Fibroblast of lung (primary cell): ENCODE measurements around the gene ERBB2.
"Not testable (repeated sequence)": the region's sequence is repeated elsewhere in the genome, so short reads cannot be mapped to it uniquely, and the experiment has no call there.

ENCODE experiments used
- EZH2 ChIP-seq: IDR thresholded peaks from 2 replicates; pipeline ENCODE4 v1.5.1; 2012; ENCODE audit warnings: low read length, control low read depth, mild to moderate bottlenecking; ENCODE audit errors: missing control alignments
- TF ChIP-seq, protein P1 (sequence below), 2 donors: IDR thresholded peaks in 1 of 2; conservative IDR thresholded peaks in 1 of 2; 1 replicate in 1 of 2; 2 replicates in 1 of 2; pipeline ENCODE4 v1.5.1; 2011 to 2012; ENCODE audit warnings: low read length in 2 of 2, control low read depth in 1 of 2, inconsistent platforms in 1 of 2, low read depth in 1 of 2, mild to moderate bottlenecking in 1 of 2

DNA sequence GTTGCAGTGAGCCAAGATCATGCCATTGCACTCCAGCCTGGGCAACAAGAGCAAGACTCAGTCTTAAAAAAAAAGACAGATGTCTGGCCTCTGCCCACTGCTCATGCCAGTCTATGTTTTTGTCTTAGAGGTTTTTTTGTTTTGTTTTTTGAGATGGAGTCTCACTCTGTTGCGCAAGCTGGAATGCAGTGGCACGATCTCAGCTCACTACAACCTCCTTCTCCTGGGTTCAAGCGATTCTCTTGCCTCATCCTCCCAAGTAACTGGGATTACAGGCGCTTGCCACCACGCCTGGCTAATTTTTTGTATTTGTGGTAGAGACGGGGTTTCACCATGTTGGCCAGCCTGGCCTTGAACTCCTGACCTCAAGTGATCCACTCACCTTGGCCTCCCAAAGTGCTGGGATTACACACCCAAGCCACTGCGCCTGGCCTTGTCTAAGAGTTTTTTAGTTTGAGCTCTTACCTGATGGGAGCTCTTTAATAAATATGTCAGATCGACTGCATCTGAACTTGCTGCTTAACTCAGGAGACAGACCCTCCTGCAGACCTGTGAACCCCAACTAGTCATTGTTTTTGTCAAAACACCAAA, 48.7 kb downstream of the ERBB2 start:
- not testable (repeated sequence) for TF ChIP-seq EZH2
- TF ChIP-seq, protein P1, sequence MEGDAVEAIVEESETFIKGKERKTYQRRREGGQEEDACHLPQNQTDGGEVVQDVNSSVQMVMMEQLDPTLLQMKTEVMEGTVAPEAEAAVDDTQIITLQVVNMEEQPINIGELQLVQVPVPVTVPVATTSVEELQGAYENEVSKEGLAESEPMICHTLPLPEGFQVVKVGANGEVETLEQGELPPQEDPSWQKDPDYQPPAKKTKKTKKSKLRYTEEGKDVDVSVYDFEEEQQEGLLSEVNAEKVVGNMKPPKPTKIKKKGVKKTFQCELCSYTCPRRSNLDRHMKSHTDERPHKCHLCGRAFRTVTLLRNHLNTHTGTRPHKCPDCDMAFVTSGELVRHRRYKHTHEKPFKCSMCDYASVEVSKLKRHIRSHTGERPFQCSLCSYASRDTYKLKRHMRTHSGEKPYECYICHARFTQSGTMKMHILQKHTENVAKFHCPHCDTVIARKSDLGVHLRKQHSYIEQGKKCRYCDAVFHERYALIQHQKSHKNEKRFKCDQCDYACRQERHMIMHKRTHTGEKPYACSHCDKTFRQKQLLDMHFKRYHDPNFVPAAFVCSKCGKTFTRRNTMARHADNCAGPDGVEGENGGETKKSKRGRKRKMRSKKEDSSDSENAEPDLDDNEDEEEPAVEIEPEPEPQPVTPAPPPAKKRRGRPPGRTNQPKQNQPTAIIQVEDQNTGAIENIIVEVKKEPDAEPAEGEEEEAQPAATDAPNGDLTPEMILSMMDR (conservative IDR thresholded peaks at IDR 0.05 in 1 of 2, IDR thresholded peaks at IDR 0.05 in 1 of 2; ENCODE audit: low read depth in 1 of 2, low read length in 2 of 2) = not testable (repeated sequence)
